GM19467 (cell line): ENCODE data around the gene PPP1R3F.
"Not testable (repeated sequence)": the region's sequence is repeated elsewhere in the genome, so short reads cannot be mapped to it uniquely, and the experiment has no call there.

ENCODE experiments used
- ATAC-seq: cut with Tn5 transposase; IDR thresholded peaks from one replicate; pipeline ENCODE4 v1.9.1; 2021; ENCODE audit warnings: mild to moderate bottlenecking, moderate library complexity; ENCODE audit not compliant: unreplicated experiment

The PPP1R3F gene

DNA sequence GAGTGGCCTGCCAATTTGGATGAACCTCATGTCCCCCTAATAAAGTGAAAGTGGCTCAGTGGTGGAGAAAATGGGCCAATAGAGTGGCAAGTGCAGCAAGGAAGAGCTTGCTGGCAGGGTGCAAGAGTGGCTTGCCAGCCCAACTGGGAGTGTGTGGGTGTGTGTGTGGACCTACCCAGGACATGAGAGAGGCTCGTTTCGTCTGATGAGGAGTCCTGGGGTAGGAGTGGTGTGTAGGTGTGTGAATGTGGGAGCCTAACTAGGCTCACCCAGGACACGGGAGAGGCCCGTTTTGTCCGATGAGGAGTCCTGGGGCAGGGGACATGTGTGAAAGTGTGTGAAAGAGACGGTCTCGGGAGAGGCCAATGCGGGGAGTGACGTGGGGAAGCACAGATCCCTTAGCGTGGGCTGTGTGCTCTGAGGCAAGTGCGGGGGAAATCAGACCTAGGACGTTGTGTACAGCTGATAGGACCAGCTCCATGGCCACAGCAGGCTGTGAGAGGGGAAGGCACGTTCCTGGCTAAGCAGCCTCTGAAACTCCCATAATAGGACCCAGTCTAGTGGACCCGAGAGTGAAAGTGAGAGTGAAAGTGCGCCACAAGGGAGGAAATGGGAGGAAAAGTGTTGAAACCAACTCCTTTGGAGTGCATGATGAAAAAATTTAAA, 39.1 kb downstream of the PPP1R3F start:
- no peak for ATAC-seq

GRCh38 chrX:49309401-49309981, 39.9 kb downstream of the PPP1R3F start:
- no peak for ATAC-seq

DNA sequence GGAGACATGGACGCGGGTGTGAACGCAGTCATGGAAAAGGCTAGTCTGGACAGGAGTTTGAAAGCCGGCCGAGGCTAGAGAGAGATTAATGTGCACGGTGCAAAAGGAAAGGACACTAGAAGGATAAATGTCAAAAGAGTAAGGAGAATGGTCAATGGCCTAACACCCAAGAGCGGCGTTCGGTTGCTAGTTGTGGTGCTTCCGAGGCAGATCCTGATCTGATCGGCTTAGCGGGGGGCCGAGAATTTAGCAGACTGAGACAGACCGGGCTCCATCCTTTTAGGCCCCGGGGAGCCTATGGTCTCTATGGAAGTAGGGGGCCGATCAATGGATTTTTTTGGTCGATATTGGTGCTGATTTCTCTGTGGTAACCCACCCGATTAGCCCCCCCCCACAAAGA, 40.8 kb downstream of the PPP1R3F start:
- no peak for ATAC-seq

DNA sequence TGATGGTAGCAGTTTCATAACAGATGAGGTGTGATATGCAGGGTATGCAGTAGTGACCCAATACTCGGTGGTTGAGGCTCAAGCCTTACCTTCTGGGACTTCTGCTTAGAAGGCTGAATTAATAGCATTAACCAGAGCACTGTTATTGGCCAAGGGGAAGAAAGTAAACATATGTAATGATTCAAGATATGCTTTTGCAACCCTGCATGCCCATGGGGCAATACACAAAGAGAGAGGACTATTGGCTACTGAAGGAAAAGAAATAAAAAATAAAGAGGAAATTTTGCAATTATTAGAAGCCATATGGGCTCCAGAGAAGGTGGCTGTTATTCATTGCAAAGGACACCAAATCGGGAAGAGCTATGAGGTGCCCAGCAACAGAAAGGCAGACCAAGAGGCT, 42.6 kb downstream of the PPP1R3F start:
- ATAC-seq = no peak

DNA sequence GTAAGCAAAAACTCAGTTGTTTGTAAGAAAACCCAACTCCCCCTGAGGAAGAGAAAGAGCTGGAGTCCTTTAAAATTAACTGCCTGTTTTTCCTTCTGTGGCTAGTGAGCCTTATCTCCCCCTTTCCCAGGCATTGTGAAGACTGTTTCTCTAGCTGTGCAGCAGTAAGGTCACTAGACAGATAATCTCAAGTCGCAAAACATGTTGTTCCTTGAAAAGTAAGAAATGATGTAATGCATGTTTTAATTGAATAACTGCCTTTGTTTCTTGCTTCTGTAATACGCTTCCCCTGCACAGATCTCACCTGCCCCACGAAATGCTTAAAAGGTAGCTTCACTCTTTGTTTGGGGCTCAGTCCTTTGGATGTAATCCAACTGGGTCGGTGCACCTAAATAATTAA, 46.5 kb downstream of the PPP1R3F start:
- ATAC-seq = no peak

- not testable (repeated sequence) for ATAC-seq
Observed at GRCh38 chrX:49321737-49322136, 52.1 kb downstream of the PPP1R3F start, which contains the start of gene GAGE12J. TSS of gene GAGE12J (plus strand) at chrX:49322037. CDS start at chrX:49323194, 1,157 bp downstream.

- not testable (repeated sequence) for ATAC-seq
Observed at GRCh38 chrX:49322266-49322665, 52.7 kb downstream of the PPP1R3F start.

- not testable (repeated sequence) for ATAC-seq
Observed at GRCh38 chrX:49323735-49324134, 54.1 kb downstream of the PPP1R3F start.

GRCh38 chrX:49330421-49330820, 60.8 kb downstream of the PPP1R3F start:
- ATAC-seq = not testable (repeated sequence)

GRCh38 chrX:49331282-49331681, 61.7 kb downstream of the PPP1R3F start, which contains the start of gene GAGE13:
TSS of gene GAGE13 (plus strand) at chrX:49331582. CDS start at chrX:49332738, 1,156 bp downstream.
- ATAC-seq = not testable (repeated sequence)

GRCh38 chrX:49331841-49332240, 62.2 kb downstream of the PPP1R3F start:
- ATAC-seq = not testable (repeated sequence)
